ENCODE data around the gene ACSM6.

DNA sequence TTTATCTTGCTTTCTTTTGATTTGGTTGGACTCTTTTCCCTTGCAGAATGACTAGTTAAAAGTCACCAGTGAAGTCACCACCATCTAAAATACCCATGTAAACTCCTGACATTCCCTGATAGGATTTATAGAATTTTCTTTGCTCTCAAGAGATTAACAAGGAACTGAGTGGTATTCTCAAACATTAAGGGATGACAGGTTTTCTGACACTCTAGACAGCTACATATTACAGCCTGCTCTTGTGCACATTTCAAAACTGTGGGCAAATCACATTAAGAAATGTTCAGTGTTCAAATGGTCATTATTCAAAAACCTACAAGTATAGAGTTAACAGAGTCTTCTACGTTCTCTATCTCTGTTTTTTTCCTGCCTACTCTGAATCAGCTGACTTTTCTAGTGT is 15.8 kb upstream of the ACSM6 start:
- TF ChIP-seq, protein P1, sequence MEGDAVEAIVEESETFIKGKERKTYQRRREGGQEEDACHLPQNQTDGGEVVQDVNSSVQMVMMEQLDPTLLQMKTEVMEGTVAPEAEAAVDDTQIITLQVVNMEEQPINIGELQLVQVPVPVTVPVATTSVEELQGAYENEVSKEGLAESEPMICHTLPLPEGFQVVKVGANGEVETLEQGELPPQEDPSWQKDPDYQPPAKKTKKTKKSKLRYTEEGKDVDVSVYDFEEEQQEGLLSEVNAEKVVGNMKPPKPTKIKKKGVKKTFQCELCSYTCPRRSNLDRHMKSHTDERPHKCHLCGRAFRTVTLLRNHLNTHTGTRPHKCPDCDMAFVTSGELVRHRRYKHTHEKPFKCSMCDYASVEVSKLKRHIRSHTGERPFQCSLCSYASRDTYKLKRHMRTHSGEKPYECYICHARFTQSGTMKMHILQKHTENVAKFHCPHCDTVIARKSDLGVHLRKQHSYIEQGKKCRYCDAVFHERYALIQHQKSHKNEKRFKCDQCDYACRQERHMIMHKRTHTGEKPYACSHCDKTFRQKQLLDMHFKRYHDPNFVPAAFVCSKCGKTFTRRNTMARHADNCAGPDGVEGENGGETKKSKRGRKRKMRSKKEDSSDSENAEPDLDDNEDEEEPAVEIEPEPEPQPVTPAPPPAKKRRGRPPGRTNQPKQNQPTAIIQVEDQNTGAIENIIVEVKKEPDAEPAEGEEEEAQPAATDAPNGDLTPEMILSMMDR (IDR thresholded peaks at IDR 0.05): no peak
- TF ChIP-seq POLR2A (IDR thresholded peaks at IDR 0.05; ENCODE audit: low read depth) (no peak), POLR2AphosphoS5 (IDR thresholded peaks at IDR 0.05) (no peak)
